Neural cell (in vitro differentiated cells): ENCODE results near the gene APRT. TPM values are rescaled to one million over a fixed set of nuclear protein-coding genes. Genes with fewer than 3 reads are reported as not detected.

ENCODE experiments used
- H2AFZ ChIP-seq: fragments of 200-600, 300-800 bp; sonication (generic), shearing (Covaris generic); 2 replicates; pipeline ENCODE4 v1.6.0; 2014; ENCODE audit warnings: low read depth, mild to moderate bottlenecking, antibody characterized with exemption, low read length, moderate library complexity
- H3F3A ChIP-seq: fragments of 200-600 bp; shearing (Covaris generic); 2 replicates; pipeline ENCODE4 v1.6.1; 2016; ENCODE audit warnings: mild to moderate bottlenecking, moderate library complexity, mixed read lengths, antibody characterized with exemption, low read length; ENCODE audit not compliant: insufficient read depth, poor library complexity, severe bottlenecking
- H3K27ac ChIP-seq: fragments of 200-600, 300-800 bp; sonication (generic), shearing (Covaris generic); 2 replicates; pipeline ENCODE4 v1.5.1; 2014; ENCODE audit warnings: mild to moderate bottlenecking, low read length, moderate library complexity
- H3K27me3 ChIP-seq: fragments of 300-800, 200-600 bp; sonication (generic), shearing (Covaris generic); 2 replicates; pipeline ENCODE4 v1.6.0; 2014; ENCODE audit warnings: mild to moderate bottlenecking, low read depth, low read length, moderate library complexity; ENCODE audit not compliant: insufficient read depth
- H3K36me3 ChIP-seq: fragments of 300-800, 200-600 bp; sonication (generic), shearing (Covaris generic); 2 replicates; pipeline ENCODE4 v1.5.1; 2014; ENCODE audit warnings: mild to moderate bottlenecking, antibody characterized with exemption, low read length, moderate library complexity; ENCODE audit not compliant: insufficient read depth
- H3K4me2 ChIP-seq: fragments of 300-800, 200-600 bp; sonication (generic), shearing (Covaris generic); 2 replicates; pipeline ENCODE4 v1.6.0; 2014; ENCODE audit warnings: mild to moderate bottlenecking, low read length
- H3K4me3 ChIP-seq: fragments of 300-800, 200-600 bp; sonication (generic), shearing (Covaris generic); 2 replicates; pipeline ENCODE4 v1.5.1; 2014; ENCODE audit warnings: mild to moderate bottlenecking, low read length, moderate library complexity
- H3K79me2 ChIP-seq: fragments of 200-600 bp; shearing (Covaris generic); replicated peaks from 2 replicates; pipeline ENCODE4 v1.6.0; 2014; ENCODE audit warnings: mild to moderate bottlenecking, low read length, moderate library complexity; ENCODE audit not compliant: insufficient read depth
- H3K9ac ChIP-seq: fragments of 300-800, 200-600 bp; sonication (generic), shearing (Covaris generic); 2 replicates; pipeline ENCODE4 v1.6.1; 2016; ENCODE audit warnings: mild to moderate bottlenecking, low read length, mixed read lengths
- H3K9me2 ChIP-seq: fragments of 200-600 bp; shearing (Covaris generic); 2 replicates; pipeline ENCODE4 v1.6.1; 2016; ENCODE audit warnings: mild to moderate bottlenecking, low read length, mixed read lengths; ENCODE audit not compliant: insufficient read depth
- H3K9me3 ChIP-seq: fragments of 200-600, 300-800 bp; sonication (generic), shearing (Covaris generic); 2 replicates; pipeline ENCODE4 v1.6.1; 2016; ENCODE audit warnings: mild to moderate bottlenecking, mixed run types, low read length, moderate library complexity, mixed read lengths
- H4K20me1 ChIP-seq: fragments of 200-600 bp; shearing (Covaris generic); 2 replicates; pipeline ENCODE4 v1.6.1; 2016; ENCODE audit warnings: mild to moderate bottlenecking, mixed run types; ENCODE audit not compliant: insufficient read depth
- EP300 ChIP-seq: fragments of 450-650 bp; conservative IDR thresholded peaks from 2 replicates; pipeline ENCODE4 v1.6.1; 2014; ENCODE audit warnings: antibody characterized with exemption, mild to moderate bottlenecking, moderate library complexity; ENCODE audit not compliant: poor library complexity, severe bottlenecking
- EZH2 ChIP-seq: fragments of 200-600, 300-800 bp; shearing (Covaris generic), sonication (generic); IDR thresholded peaks from 2 replicates; pipeline ENCODE4 v1.6.1; 2014; ENCODE audit warnings: antibody characterized with exemption, low read length, borderline replicate concordance, mild to moderate bottlenecking; ENCODE audit not compliant: insufficient read depth, poor library complexity, severe bottlenecking
- MXI1 ChIP-seq: fragments of 450-650 bp; conservative IDR thresholded peaks from 2 replicates; pipeline ENCODE4 v1.6.1; 2014; ENCODE audit warnings: antibody characterized with exemption, mild to moderate bottlenecking; ENCODE audit not compliant: poor library complexity, severe bottlenecking
- POLR2AphosphoS5 ChIP-seq: IDR thresholded peaks from 2 replicates; pipeline ENCODE4 v1.6.1; 2012
- RAD21 ChIP-seq: fragments of 450-650 bp; conservative IDR thresholded peaks from 2 replicates; pipeline ENCODE4 v1.6.1; 2014; ENCODE audit warnings: antibody characterized with exemption, mild to moderate bottlenecking, moderate library complexity
- SMC3 ChIP-seq: fragments of 450-650 bp; conservative IDR thresholded peaks from 2 replicates; pipeline ENCODE4 v1.6.1; 2014; ENCODE audit warnings: antibody characterized with exemption, mild to moderate bottlenecking, moderate library complexity; ENCODE audit not compliant: poor library complexity
- TAF1 ChIP-seq: IDR thresholded peaks from 2 replicates; pipeline ENCODE4 v1.6.1; 2012; ENCODE audit warnings: low read depth
- polyA plus RNA-seq: library from polyadenylated mRNA; depleted of rRNA; stranded (reverse); fragments of >200 nt; gene quantifications from 2 replicates; pipeline ENCODE4 v1.2.3, GENCODE V29; 2014
- TF ChIP-seq, protein P1 (sequence below): IDR thresholded peaks from 2 replicates; pipeline ENCODE4 v1.6.1; 2012; ENCODE audit warnings: borderline replicate concordance
- TF ChIP-seq, protein P2 (sequence below): fragments of 450-650 bp; IDR thresholded peaks from 2 replicates; pipeline ENCODE4 v1.5.1; 2014; ENCODE audit warnings: antibody characterized with exemption, mild to moderate bottlenecking, moderate library complexity; ENCODE audit not compliant: poor library complexity, severe bottlenecking

Gene APRT
- polyA plus RNA-seq, 1 donor from 2014 or later = 52.0 TPM

DNA sequence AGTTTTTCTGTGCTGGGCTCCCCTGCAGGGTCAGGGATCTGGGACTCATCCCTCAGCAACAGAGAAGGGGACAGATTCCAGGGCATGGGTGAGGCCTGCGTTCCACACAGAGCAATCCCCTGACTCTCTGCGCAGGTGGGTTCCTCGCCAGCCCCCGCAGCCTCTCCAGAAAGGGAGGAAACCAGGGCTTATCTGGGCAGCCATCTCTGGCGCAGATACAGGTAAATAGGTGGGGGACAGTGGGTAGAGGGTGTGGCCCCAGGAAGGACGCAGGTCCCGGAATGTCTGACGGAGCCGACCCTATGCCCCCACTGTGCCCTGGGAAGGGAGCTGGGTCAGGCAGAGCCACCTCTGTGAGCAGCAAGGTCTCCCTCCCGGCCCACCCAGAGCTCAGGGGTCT lies 49.9 kb downstream of the APRT start:
- Histone ChIP-seq H3K27me3 (no peaks in the 10 kb centered on the region), H3K4me2 (no peak overlapping the region), H4K20me1 (no peaks in the 10 kb centered on the region), H3K9me2 (no peaks in the 10 kb centered on the region), H3K79me2 (no peaks in the 10 kb centered on the region), H3K36me3 (no peaks in the 10 kb centered on the region), H3K9ac (no peak overlapping the region), H3K4me3 (no peak overlapping the region), H3F3A (no peaks in the 10 kb centered on the region), H3K9me3 (no peaks in the 10 kb centered on the region), H2AFZ (no peak overlapping the region), H3K27ac (no peak overlapping the region)
- TF ChIP-seq POLR2AphosphoS5 (no peak), MXI1 (no peak), TAF1 (no peak), RAD21 (no peak), EP300 (no peak), SMC3 (no peak), EZH2 (no peak)
- TF ChIP-seq, protein P1, sequence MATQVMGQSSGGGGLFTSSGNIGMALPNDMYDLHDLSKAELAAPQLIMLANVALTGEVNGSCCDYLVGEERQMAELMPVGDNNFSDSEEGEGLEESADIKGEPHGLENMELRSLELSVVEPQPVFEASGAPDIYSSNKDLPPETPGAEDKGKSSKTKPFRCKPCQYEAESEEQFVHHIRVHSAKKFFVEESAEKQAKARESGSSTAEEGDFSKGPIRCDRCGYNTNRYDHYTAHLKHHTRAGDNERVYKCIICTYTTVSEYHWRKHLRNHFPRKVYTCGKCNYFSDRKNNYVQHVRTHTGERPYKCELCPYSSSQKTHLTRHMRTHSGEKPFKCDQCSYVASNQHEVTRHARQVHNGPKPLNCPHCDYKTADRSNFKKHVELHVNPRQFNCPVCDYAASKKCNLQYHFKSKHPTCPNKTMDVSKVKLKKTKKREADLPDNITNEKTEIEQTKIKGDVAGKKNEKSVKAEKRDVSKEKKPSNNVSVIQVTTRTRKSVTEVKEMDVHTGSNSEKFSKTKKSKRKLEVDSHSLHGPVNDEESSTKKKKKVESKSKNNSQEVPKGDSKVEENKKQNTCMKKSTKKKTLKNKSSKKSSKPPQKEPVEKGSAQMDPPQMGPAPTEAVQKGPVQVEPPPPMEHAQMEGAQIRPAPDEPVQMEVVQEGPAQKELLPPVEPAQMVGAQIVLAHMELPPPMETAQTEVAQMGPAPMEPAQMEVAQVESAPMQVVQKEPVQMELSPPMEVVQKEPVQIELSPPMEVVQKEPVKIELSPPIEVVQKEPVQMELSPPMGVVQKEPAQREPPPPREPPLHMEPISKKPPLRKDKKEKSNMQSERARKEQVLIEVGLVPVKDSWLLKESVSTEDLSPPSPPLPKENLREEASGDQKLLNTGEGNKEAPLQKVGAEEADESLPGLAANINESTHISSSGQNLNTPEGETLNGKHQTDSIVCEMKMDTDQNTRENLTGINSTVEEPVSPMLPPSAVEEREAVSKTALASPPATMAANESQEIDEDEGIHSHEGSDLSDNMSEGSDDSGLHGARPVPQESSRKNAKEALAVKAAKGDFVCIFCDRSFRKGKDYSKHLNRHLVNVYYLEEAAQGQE = no peak
- TF ChIP-seq, protein P2, sequence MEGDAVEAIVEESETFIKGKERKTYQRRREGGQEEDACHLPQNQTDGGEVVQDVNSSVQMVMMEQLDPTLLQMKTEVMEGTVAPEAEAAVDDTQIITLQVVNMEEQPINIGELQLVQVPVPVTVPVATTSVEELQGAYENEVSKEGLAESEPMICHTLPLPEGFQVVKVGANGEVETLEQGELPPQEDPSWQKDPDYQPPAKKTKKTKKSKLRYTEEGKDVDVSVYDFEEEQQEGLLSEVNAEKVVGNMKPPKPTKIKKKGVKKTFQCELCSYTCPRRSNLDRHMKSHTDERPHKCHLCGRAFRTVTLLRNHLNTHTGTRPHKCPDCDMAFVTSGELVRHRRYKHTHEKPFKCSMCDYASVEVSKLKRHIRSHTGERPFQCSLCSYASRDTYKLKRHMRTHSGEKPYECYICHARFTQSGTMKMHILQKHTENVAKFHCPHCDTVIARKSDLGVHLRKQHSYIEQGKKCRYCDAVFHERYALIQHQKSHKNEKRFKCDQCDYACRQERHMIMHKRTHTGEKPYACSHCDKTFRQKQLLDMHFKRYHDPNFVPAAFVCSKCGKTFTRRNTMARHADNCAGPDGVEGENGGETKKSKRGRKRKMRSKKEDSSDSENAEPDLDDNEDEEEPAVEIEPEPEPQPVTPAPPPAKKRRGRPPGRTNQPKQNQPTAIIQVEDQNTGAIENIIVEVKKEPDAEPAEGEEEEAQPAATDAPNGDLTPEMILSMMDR = no peak

DNA sequence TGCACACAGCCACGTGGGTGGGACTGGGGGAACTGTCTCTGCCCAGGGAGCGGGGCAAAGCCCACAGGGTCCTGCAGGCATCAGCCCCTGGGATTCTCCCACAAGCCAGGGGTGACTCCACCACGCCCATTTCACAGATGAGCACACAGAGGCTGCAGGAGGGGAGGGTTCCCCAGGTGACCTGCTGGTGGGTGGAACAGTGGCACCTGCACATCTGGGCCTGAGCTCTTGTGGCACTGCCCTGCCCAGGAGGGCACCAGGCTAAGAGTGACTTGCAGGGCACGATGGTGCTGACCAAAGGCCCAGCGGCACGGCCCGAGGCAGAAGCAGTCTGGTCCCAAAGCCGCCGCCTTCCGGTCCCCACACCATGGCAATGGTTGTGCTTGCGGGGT lies 50.6 kb downstream of the APRT start:
- Histone ChIP-seq H3K9ac (no peak overlapping the region), H3K27me3 (no peaks in the 10 kb centered on the region), H3K27ac (no peak overlapping the region), H3K4me2 (no peak overlapping the region), H3K36me3 (no peaks in the 10 kb centered on the region), H3F3A (no peaks in the 10 kb centered on the region), H3K9me3 (no peaks in the 10 kb centered on the region), H3K4me3 (no peak overlapping the region), H3K9me2 (no peaks in the 10 kb centered on the region), H4K20me1 (no peaks in the 10 kb centered on the region), H2AFZ (no peak overlapping the region), H3K79me2 (no peaks in the 10 kb centered on the region)
- TF ChIP-seq TAF1 (no peak), MXI1 (no peak), SMC3 (no peak), RAD21 (no peak), EP300 (no peak), POLR2AphosphoS5 (no peak), EZH2 (no peak)
- TF ChIP-seq, protein P2 = no peak
- TF ChIP-seq, protein P1 = no peak
